GM21529 (cell line): Measurements from ENCODE around the gene BMP2.

Source experiments
- ATAC-seq: cut with Tn5 transposase; IDR thresholded peaks from one replicate; pipeline ENCODE4 v1.9.1; 2021; ENCODE audit not compliant: unreplicated experiment

Gene BMP2

GRCh38 chr20:6767126-6767535 lies 355 bp upstream of the BMP2 start:
- ATAC-seq, result no peak

- no peak for ATAC-seq
Measured at GRCh38 chr20:6768228-6769140, 998 bp downstream of the BMP2 start.

- ATAC-seq, result no peak
Measured at GRCh38 chr20:6769903-6770785, 2.7 kb downstream of the BMP2 start.

- no peak for ATAC-seq
Measured at GRCh38 chr20:6770786-6771100, 3.3 kb downstream of the BMP2 start.

- ATAC-seq, result no peak
Measured at GRCh38 chr20:6780433-6781190, 13.1 kb downstream of the BMP2 start.

GRCh38 chr20:6783752-6784151 lies 16.3 kb downstream of the BMP2 start:
- ATAC-seq, result no peak

GRCh38 chr20:6784210-6784631 lies 16.7 kb downstream of the BMP2 start:
- no peak for ATAC-seq

- ATAC-seq, result no peak
Measured at GRCh38 chr20:6784767-6785166, 17.3 kb downstream of the BMP2 start.

GRCh38 chr20:6786548-6786947 lies 19.1 kb downstream of the BMP2 start:
- no peak for ATAC-seq

GRCh38 chr20:6792789-6793188 lies 25.3 kb downstream of the BMP2 start:
- no peak for ATAC-seq

GRCh38 chr20:6802227-6802626 lies 34.7 kb downstream of the BMP2 start:
- no peak for ATAC-seq

- ATAC-seq, result no peak
Measured at GRCh38 chr20:6806275-6806674, 38.8 kb downstream of the BMP2 start.

GRCh38 chr20:6811262-6812035 lies 44.0 kb downstream of the BMP2 start:
- ATAC-seq, result no peak

- no peak for ATAC-seq
Measured at GRCh38 chr20:6812530-6812929, 45.0 kb downstream of the BMP2 start.

- ATAC-seq, result no peak
Measured at GRCh38 chr20:6814945-6815344, 47.5 kb downstream of the BMP2 start.

GRCh38 chr20:6818033-6818808 lies 50.7 kb downstream of the BMP2 start:
- no peak for ATAC-seq

- ATAC-seq, result no peak
Measured at GRCh38 chr20:6819599-6819998, 52.1 kb downstream of the BMP2 start.

GRCh38 chr20:6824401-6824800 lies 56.9 kb downstream of the BMP2 start:
- no peak for ATAC-seq

GRCh38 chr20:6827472-6827871 lies 60.0 kb downstream of the BMP2 start:
- ATAC-seq, result no peak
